IgD-negative memory B cell (primary cell): ENCODE data around the gene MRPS2. TPM values are rescaled to one million over a fixed set of nuclear protein-coding genes. Genes with fewer than 3 reads are reported as not detected.
A peak's percentile ranks its signal among the peaks of the same experiment; 100 is the strongest.
"Not testable (repeated sequence)": the region's sequence is repeated elsewhere in the genome, so short reads cannot be mapped to it uniquely, and the experiment has no call there.

Experiments
- H3K27ac Mint-ChIP-seq, 3 donors: one replicate each; pipeline ENCODE4 v1.8.0; 2020 to 2022; ENCODE audit warnings: mild to moderate bottlenecking in 3 of 3, mixed read lengths in 3 of 3, moderate library complexity in 1 of 3
- H3K27me3 Mint-ChIP-seq: one replicate; pipeline ENCODE4 v1.8.0; 2021; ENCODE audit warnings: mixed read lengths
- H3K36me3 Mint-ChIP-seq: one replicate; pipeline ENCODE4 v1.8.0; 2020; ENCODE audit warnings: mild to moderate bottlenecking, mixed read lengths
- H3K4me1 Mint-ChIP-seq, 3 donors: one replicate each; pipeline ENCODE4 v1.8.0; 2020 to 2022; ENCODE audit warnings: mixed read lengths in 3 of 3, mild to moderate bottlenecking in 1 of 3
- H3K4me3 Mint-ChIP-seq, 4 donors: one replicate each; pipeline ENCODE4 v1.8.0; 2020 to 2022; ENCODE audit warnings: mild to moderate bottlenecking in 4 of 4, mixed read lengths in 4 of 4, moderate library complexity in 3 of 4
- H3K9me3 Mint-ChIP-seq, 3 donors: one replicate each; pipeline ENCODE4 v1.8.0; 2020 to 2021; ENCODE audit warnings: mixed read lengths in 3 of 3, mild to moderate bottlenecking in 1 of 3
- polyA plus RNA-seq: library from polyadenylated mRNA; unstranded; fragments of 300-500 nt; fragmentation: Illumina TruSeq; gene quantifications from one replicate; pipeline ENCODE4 v1.2.3, GENCODE V29; 2021

The MRPS2 gene
- polyA plus RNA-seq: 65.7 TPM

GRCh38 chr9:135500525-135501260 lies at the start of gene MRPS2:
TSS of gene MRPS2 (plus strand) at chr9:135500682. CDS start at chr9:135500711, 29 bp downstream.
- Mint-ChIP-seq H3K36me3 (peaks cover 5% of the 10 kb centered on the region), H3K4me3 (peak within 1 kb of the TSS; percentile 90 to 95 (median 94)), H3K27ac (peak within 1 kb of the TSS; percentile 76 to 87 (median 80)), H3K27me3 (no peaks in the 10 kb centered on the region), H3K4me1 (peaks cover 0 to 9% (median 6%) of the 10 kb centered on the region in 3 donors), H3K9me3 (no peaks in the 10 kb centered on the region)

- Mint-ChIP-seq H3K27me3 (peaks cover 6% of the 10 kb centered on the region), H3K9me3 (peaks cover 0 to 7% (median 0%) of the 10 kb centered on the region in 3 donors), H3K27ac (no peak overlapping the region), H3K4me3 (no peak overlapping the region), H3K36me3 (no peaks in the 10 kb centered on the region), H3K4me1 (no peaks in the 10 kb centered on the region)
Observed at GRCh38 chr9:135450956-135451355, 49.5 kb upstream of the MRPS2 start.

- peak overlapping the region in 1 of 3 donors; percentile 26 for H3K27ac Mint-ChIP-seq
- H3K9me3 Mint-ChIP-seq, H3K4me3 Mint-ChIP-seq, H3K4me1 Mint-ChIP-seq, H3K27me3 Mint-ChIP-seq, H3K36me3 Mint-ChIP-seq: not testable (repeated sequence)
Observed at GRCh38 chr9:135451909-135452308, 48.6 kb upstream of the MRPS2 start.

- Mint-ChIP-seq H3K27me3 (peaks cover 12% of the 10 kb centered on the region), H3K36me3 (no peaks in the 10 kb centered on the region), H3K9me3 (peaks cover 2 to 10% (median 4%) of the 10 kb centered on the region in 3 donors), H3K4me1 (no peaks in the 10 kb centered on the region), H3K4me3 (no peak overlapping the region), H3K27ac (no peak overlapping the region)
Observed at GRCh38 chr9:135454737-135455136, 45.7 kb upstream of the MRPS2 start.

GRCh38 chr9:135455401-135456030 lies 45.0 kb upstream of the MRPS2 start:
- H3K27ac Mint-ChIP-seq: no peak overlapping the region
- peak overlapping the region in 1 of 4 donors; percentile 12 for H3K4me3 Mint-ChIP-seq
- no peaks in the 10 kb centered on the region for H3K4me1 Mint-ChIP-seq
- peaks cover 15% of the 10 kb centered on the region for H3K27me3 Mint-ChIP-seq
- H3K9me3 Mint-ChIP-seq: peaks cover 2 to 10% (median 4%) of the 10 kb centered on the region in 3 donors
- no peaks in the 10 kb centered on the region for H3K36me3 Mint-ChIP-seq

GRCh38 chr9:135456436-135457104 lies 43.9 kb upstream of the MRPS2 start:
- no peak overlapping the region for H3K27ac Mint-ChIP-seq
- peaks cover 15% of the 10 kb centered on the region for H3K27me3 Mint-ChIP-seq
- H3K9me3 Mint-ChIP-seq: peaks cover 2 to 10% (median 4%) of the 10 kb centered on the region in 3 donors
- H3K36me3 Mint-ChIP-seq: no peaks in the 10 kb centered on the region
- H3K4me1 Mint-ChIP-seq: no peaks in the 10 kb centered on the region
- no peak overlapping the region for H3K4me3 Mint-ChIP-seq

- Mint-ChIP-seq H3K9me3 (peaks cover 2 to 10% (median 4%) of the 10 kb centered on the region in 3 donors), H3K27me3 (peaks cover 15% of the 10 kb centered on the region)
- not testable (repeated sequence) for H3K4me1 Mint-ChIP-seq, H3K4me3 Mint-ChIP-seq, H3K27ac Mint-ChIP-seq, H3K36me3 Mint-ChIP-seq
Observed at GRCh38 chr9:135458478-135458877, 42.0 kb upstream of the MRPS2 start.

- peaks cover 17% of the 10 kb centered on the region for H3K27me3 Mint-ChIP-seq
- no peaks in the 10 kb centered on the region for H3K4me1 Mint-ChIP-seq
- H3K4me3 Mint-ChIP-seq: no peak overlapping the region
- H3K9me3 Mint-ChIP-seq: peaks cover 2 to 4% (median 4%) of the 10 kb centered on the region in 3 donors
- H3K27ac Mint-ChIP-seq: no peak overlapping the region
- H3K36me3 Mint-ChIP-seq: no peaks in the 10 kb centered on the region
Observed at GRCh38 chr9:135461936-135462335, 38.5 kb upstream of the MRPS2 start.

GRCh38 chr9:135463140-135463539 lies 37.3 kb upstream of the MRPS2 start:
- Mint-ChIP-seq H3K27ac (no peak overlapping the region), H3K27me3 (peaks cover 18% of the 10 kb centered on the region), H3K36me3 (no peaks in the 10 kb centered on the region), H3K4me1 (no peaks in the 10 kb centered on the region), H3K9me3 (peaks cover 2 to 4% (median 4%) of the 10 kb centered on the region in 3 donors), H3K4me3 (no peak overlapping the region)

- Mint-ChIP-seq H3K4me1 (peaks cover 0 to 3% (median 0%) of the 10 kb centered on the region in 3 donors), H3K36me3 (no peaks in the 10 kb centered on the region), H3K9me3 (no peaks in the 10 kb centered on the region), H3K4me3 (no peak overlapping the region), H3K27me3 (peaks cover 22% of the 10 kb centered on the region), H3K27ac (no peak overlapping the region)
Observed at GRCh38 chr9:135464181-135464580, 36.3 kb upstream of the MRPS2 start.

GRCh38 chr9:135468854-135469521 lies 31.5 kb upstream of the MRPS2 start:
- no peaks in the 10 kb centered on the region for H3K9me3 Mint-ChIP-seq
- no peak overlapping the region for H3K27ac Mint-ChIP-seq
- peaks cover 31% of the 10 kb centered on the region for H3K27me3 Mint-ChIP-seq
- H3K4me3 Mint-ChIP-seq: peak overlapping the region in 1 of 4 donors; percentile 44
- H3K4me1 Mint-ChIP-seq: peaks cover 0 to 3% (median 1%) of the 10 kb centered on the region in 3 donors
- H3K36me3 Mint-ChIP-seq: peaks cover 2% of the 10 kb centered on the region

GRCh38 chr9:135471791-135472640 lies 28.5 kb upstream of the MRPS2 start:
- Mint-ChIP-seq H3K27me3 (peaks cover 21% of the 10 kb centered on the region), H3K4me1 (peaks cover 0 to 3% (median 1%) of the 10 kb centered on the region in 3 donors), H3K36me3 (peaks cover 2% of the 10 kb centered on the region), H3K9me3 (no peaks in the 10 kb centered on the region), H3K27ac (no peak overlapping the region), H3K4me3 (no peak overlapping the region)

GRCh38 chr9:135473972-135474543 lies 26.4 kb upstream of the MRPS2 start:
- H3K27ac Mint-ChIP-seq: no peak overlapping the region
- H3K9me3 Mint-ChIP-seq: no peaks in the 10 kb centered on the region
- peaks cover 2% of the 10 kb centered on the region for H3K36me3 Mint-ChIP-seq
- H3K4me1 Mint-ChIP-seq: peaks cover 6 to 11% (median 7%) of the 10 kb centered on the region in 3 donors
- no peak overlapping the region for H3K4me3 Mint-ChIP-seq
- H3K27me3 Mint-ChIP-seq: peaks cover 15% of the 10 kb centered on the region

GRCh38 chr9:135474915-135475314 lies 25.6 kb upstream of the MRPS2 start:
- Mint-ChIP-seq H3K36me3 (peaks cover 2% of the 10 kb centered on the region), H3K4me1 (peaks cover 6 to 11% (median 6%) of the 10 kb centered on the region in 3 donors), H3K4me3 (no peak overlapping the region), H3K27me3 (peaks cover 8% of the 10 kb centered on the region), H3K9me3 (no peaks in the 10 kb centered on the region), H3K27ac (no peak overlapping the region)
